Right atrium auricular region (tissue), 2 donors: ENCODE data around the gene GGCX. TPM values are rescaled to one million over a fixed set of nuclear protein-coding genes. Genes with fewer than 3 reads are reported as not detected.
A peak's percentile ranks its signal among the peaks of the same experiment; 100 is the strongest.

Source experiments
- DNase-seq: peaks from one replicate; pipeline ENCODE4 v3.0.0-alpha.2; 2019; ENCODE audit warnings: low spot score
- H3K27ac ChIP-seq, 2 donors: fragments of 200-600 bp; sonication (generic); 1 replicate in 1 of 2; 2 replicates in 1 of 2; pipeline ENCODE4 v1.5.1; 2016 to 2019
- H3K27me3 ChIP-seq, 2 donors: fragments of 200-600 bp; sonication (generic); one replicate each; pipeline versions ENCODE4 v1.5.1 to v1.6.0; 2017 to 2019
- H3K36me3 ChIP-seq: fragments of 200-600 bp; sonication (generic); one replicate; pipeline ENCODE4 v1.5.1; 2016
- H3K4me1 ChIP-seq, 2 donors: fragments of 200-600 bp; sonication (generic); one replicate each; pipeline versions ENCODE4 v1.5.1 to v1.6.0; 2017 to 2019
- H3K4me3 ChIP-seq, 2 donors: fragments of 200-600 bp; sonication (generic); 1 replicate in 1 of 2; 2 replicates in 1 of 2; pipeline ENCODE4 v1.5.1; 2017 to 2019; ENCODE audit warnings: mild to moderate bottlenecking in 1 of 2, moderate library complexity in 1 of 2
- H3K9me3 ChIP-seq, 2 donors: fragments of 200-600 bp; sonication (generic); one replicate each; pipeline ENCODE4 v1.5.1; 2019
- CTCF ChIP-seq, 2 donors: fragments of 200-600 bp; sonication (generic); IDR thresholded peaks; one replicate each; pipeline ENCODE4 v1.5.1; 2019; ENCODE audit warnings: antibody characterized with exemption in 2 of 2
- total RNA-seq, 2 donors: library from RNA; depleted of rRNA; stranded (reverse); fragments of >200 nt; gene quantifications; one replicate each; pipeline ENCODE4 v1.1.0, GENCODE V29; 2016

The GGCX gene
- total RNA-seq, 2 donors from 2014 or later: 18.0 to 23.3 TPM

DNA sequence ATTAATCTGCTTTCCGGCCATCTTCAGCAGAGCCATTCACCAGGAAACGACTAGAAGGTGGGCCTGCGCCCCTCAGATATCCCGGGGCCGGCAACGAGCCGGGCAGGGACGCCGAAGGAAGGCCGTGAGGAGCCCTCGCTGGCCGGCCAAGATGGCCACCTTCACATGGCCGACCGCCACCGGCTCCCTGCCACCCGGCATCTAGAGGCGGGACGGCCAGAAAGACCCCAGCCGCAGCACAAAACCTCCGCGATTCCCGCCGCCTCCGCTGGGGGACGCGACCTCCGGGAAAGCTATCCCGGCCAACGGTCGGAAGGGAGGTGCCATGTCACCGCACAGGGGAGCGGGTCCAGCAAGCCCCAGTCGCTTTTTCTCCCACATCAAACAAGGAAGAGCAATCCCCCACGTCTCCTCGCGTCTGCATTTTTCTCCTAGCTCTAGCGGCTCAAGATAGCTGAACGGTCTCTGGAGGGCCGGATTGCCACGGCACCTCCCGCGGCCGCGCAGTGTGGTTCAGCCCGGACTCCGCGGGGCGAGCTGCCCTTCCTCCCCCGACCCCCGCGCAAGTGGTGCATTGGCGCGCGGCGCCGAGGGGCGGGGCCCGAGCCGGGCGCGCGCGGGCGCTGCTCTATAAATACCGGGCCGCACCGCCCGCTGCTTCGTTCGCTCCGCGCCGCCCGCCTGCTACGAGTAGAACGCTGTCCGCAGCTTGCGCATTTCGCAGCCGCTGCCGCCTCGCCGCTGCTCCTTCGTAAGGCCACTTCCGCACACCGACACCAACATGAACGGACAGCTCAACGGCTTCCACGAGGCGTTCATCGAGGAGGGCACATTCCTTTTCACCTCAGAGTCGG, 22.6 kb downstream of the GGCX start, which contains the start of gene MAT2A:
Gene MAT2A (plus strand): TSS at position 662 of the 854 bp plus-strand sequence. CDS start 120 bp downstream, at position 782.
- H3K9me3 ChIP-seq: no peaks in the 10 kb centered on the region
- H3K4me3 ChIP-seq: peak within 1 kb of the TSS; percentile 87 to 98
- H3K27me3 ChIP-seq: no peaks in the 10 kb centered on the region
- peak; percentile 58 to 83 for TF ChIP-seq CTCF (IDR thresholded peaks at IDR 0.05)
- H3K27ac ChIP-seq: peak within 1 kb of the TSS; percentile 99
- DNase-seq: peak; percentile 94
- peaks cover 3 to 43% of the 10 kb centered on the region in 2 donors for H3K4me1 ChIP-seq
- H3K36me3 ChIP-seq: peaks cover 34% of the 10 kb centered on the region

GRCh38 chr2:85537600-85538506, 23.4 kb downstream of the GGCX start:
- peaks cover 25% of the 10 kb centered on the region for H3K36me3 ChIP-seq
- peak in 1 of 2 donors; percentile 34 for TF ChIP-seq CTCF (IDR thresholded peaks at IDR 0.05)

GRCh38 chr2:85536479-85536878, 24.8 kb downstream of the GGCX start:
- H3K4me3 ChIP-seq: no peak overlapping the region
- H3K27ac ChIP-seq: peak overlapping the region; percentile 99
- no peak for TF ChIP-seq CTCF (IDR thresholded peaks at IDR 0.05)
- no peak for DNase-seq
- H3K27me3 ChIP-seq: no peaks in the 10 kb centered on the region
- H3K36me3 ChIP-seq: peaks cover 12% of the 10 kb centered on the region
- H3K9me3 ChIP-seq: no peaks in the 10 kb centered on the region
- peaks cover 0 to 22% of the 10 kb centered on the region in 2 donors for H3K4me1 ChIP-seq

More at GRCh38 chr2:85537600-85538506, 23.4 kb downstream of the GGCX start:
- Histone ChIP-seq H3K9me3 (no peaks in the 10 kb centered on the region), H3K27me3 (no peaks in the 10 kb centered on the region), H3K4me3 (peak overlapping the region; percentile 87 to 98), H3K4me1 (peaks cover 3 to 34% of the 10 kb centered on the region in 2 donors), H3K27ac (peak overlapping the region; percentile 99)
- DNase-seq: peak; percentile 65

DNA sequence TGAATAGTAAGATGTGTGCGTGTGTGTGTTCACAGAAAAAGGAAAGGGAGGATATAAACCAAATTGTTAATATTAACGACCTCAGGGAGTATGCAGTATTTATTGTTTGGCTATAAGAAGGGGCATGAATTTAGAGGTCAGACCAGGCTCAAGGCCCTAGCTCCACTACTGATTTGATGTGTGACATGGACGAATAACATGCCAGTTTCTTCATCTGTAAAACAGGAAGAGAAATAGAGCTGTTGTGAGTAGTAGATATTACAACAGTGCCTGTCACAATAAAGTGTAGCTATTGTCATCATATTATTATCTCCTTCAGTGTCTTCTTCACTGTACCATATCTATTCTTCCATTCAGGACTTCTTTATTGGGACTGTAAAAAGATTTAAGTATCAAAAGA, 26.4 kb downstream of the GGCX start:
- no peak overlapping the region for H3K4me3 ChIP-seq
- H3K9me3 ChIP-seq: no peaks in the 10 kb centered on the region
- H3K4me1 ChIP-seq: peaks cover 0 to 9% of the 10 kb centered on the region in 2 donors
- no peaks in the 10 kb centered on the region for H3K36me3 ChIP-seq
- no peak for DNase-seq
- H3K27ac ChIP-seq: peak overlapping the region in 1 of 2 donors; percentile 25
- TF ChIP-seq CTCF (IDR thresholded peaks at IDR 0.05): no peak
- H3K27me3 ChIP-seq: no peaks in the 10 kb centered on the region

GRCh38 chr2:85534099-85534498, 27.2 kb downstream of the GGCX start:
- no peak for DNase-seq
- Histone ChIP-seq H3K36me3 (no peaks in the 10 kb centered on the region), H3K27me3 (no peaks in the 10 kb centered on the region), H3K9me3 (no peaks in the 10 kb centered on the region), H3K4me3 (no peak overlapping the region), H3K4me1 (peaks cover 0 to 9% of the 10 kb centered on the region in 2 donors), H3K27ac (no peak overlapping the region)
- TF ChIP-seq CTCF (IDR thresholded peaks at IDR 0.05): no peak
